ENCODE measurements around the gene TMEM150C.

Gene TMEM150C

GRCh38 chr4:82461710-82462109 lies 100.1 kb downstream of the TMEM150C start:
- Histone ChIP-seq H3K9me3 (ENCODE audit: control insufficient read depth, insufficient read depth, low read length) (no peaks in the 10 kb centered on the region), H3K27me3 (ENCODE audit: control insufficient read depth, insufficient read depth, low read length) (no peaks in the 10 kb centered on the region), H3K4me3 (ENCODE audit: low read length) (no peak overlapping the region), H3K27ac (ENCODE audit: low read length) (no peak overlapping the region), H3K36me3 (ENCODE audit: control insufficient read depth, insufficient read depth, low read length) (peaks cover 6% of the 10 kb centered on the region; the same call in 1 of the 2 replicates), H3K4me1 (ENCODE audit: control insufficient read depth, insufficient read depth, low read length) (no peaks in the 10 kb centered on the region)
- DNase-seq (ENCODE audit: low read depth, low spot score) = no peak
- whole genome bisulfite sequencing (ENCODE audit: insufficient coverage, insufficient read length) = 100% methylated on average over 1 of the region's 2 CpGs

GRCh38 chr4:82458729-82459128 lies 103.1 kb downstream of the TMEM150C start:
- H3K9me3 ChIP-seq (ENCODE audit: control insufficient read depth, insufficient read depth, low read length) = no peaks in the 10 kb centered on the region
- peaks cover 10% of the 10 kb centered on the region; the same call in 1 of the 2 replicates for H3K36me3 ChIP-seq (ENCODE audit: control insufficient read depth, insufficient read depth, low read length)
- no peak overlapping the region for H3K4me3 ChIP-seq (ENCODE audit: low read length)
- no peaks in the 10 kb centered on the region for H3K4me1 ChIP-seq (ENCODE audit: control insufficient read depth, insufficient read depth, low read length)
- WGBS (ENCODE audit: insufficient coverage, insufficient read length) = no CpG with 5 or more reads among the region's 2 CpGs
- H3K27me3 ChIP-seq (ENCODE audit: control insufficient read depth, insufficient read depth, low read length) = no peaks in the 10 kb centered on the region
- no peak overlapping the region for H3K27ac ChIP-seq (ENCODE audit: low read length)
- DNase-seq (ENCODE audit: low read depth, low spot score) = no peak

GRCh38 chr4:82457266-82457665 lies 104.5 kb downstream of the TMEM150C start:
- no CpG with 5 or more reads among the region's 7 CpGs for WGBS (ENCODE audit: insufficient coverage, insufficient read length)
- Histone ChIP-seq H3K36me3 (ENCODE audit: control insufficient read depth, insufficient read depth, low read length) (peaks cover 6% of the 10 kb centered on the region; the same call in 1 of the 2 replicates), H3K27ac (ENCODE audit: low read length) (no peak overlapping the region), H3K9me3 (ENCODE audit: control insufficient read depth, insufficient read depth, low read length) (no peaks in the 10 kb centered on the region), H3K4me3 (ENCODE audit: low read length) (no peak overlapping the region), H3K27me3 (ENCODE audit: control insufficient read depth, insufficient read depth, low read length) (no peaks in the 10 kb centered on the region), H3K4me1 (ENCODE audit: control insufficient read depth, insufficient read depth, low read length) (no peaks in the 10 kb centered on the region; the same call in 1 of the 2 replicates)
- DNase-seq (ENCODE audit: low read depth, low spot score) = no peak

GRCh38 chr4:82452026-82452425 lies 109.8 kb downstream of the TMEM150C start:
- Histone ChIP-seq H3K9me3 (ENCODE audit: control insufficient read depth, insufficient read depth, low read length) (no peaks in the 10 kb centered on the region), H3K36me3 (ENCODE audit: control insufficient read depth, insufficient read depth, low read length) (peaks cover 22% of the 10 kb centered on the region; the same call in 1 of the 2 replicates), H3K4me3 (ENCODE audit: low read length) (no peak overlapping the region), H3K27ac (ENCODE audit: low read length) (no peak overlapping the region), H3K4me1 (ENCODE audit: control insufficient read depth, insufficient read depth, low read length) (no peaks in the 10 kb centered on the region; the same call in 1 of the 2 replicates), H3K27me3 (ENCODE audit: control insufficient read depth, insufficient read depth, low read length) (no peaks in the 10 kb centered on the region)
- no CpG with 5 or more reads among the region's 7 CpGs for WGBS (ENCODE audit: insufficient coverage, insufficient read length)
- no peak for DNase-seq (ENCODE audit: low read depth, low spot score)

GRCh38 chr4:82450966-82451755 lies 110.6 kb downstream of the TMEM150C start:
- peaks cover 20% of the 10 kb centered on the region; the same call in 1 of the 2 replicates for H3K36me3 ChIP-seq (ENCODE audit: control insufficient read depth, insufficient read depth, low read length)
- H3K27ac ChIP-seq (ENCODE audit: low read length) = no peak overlapping the region
- H3K9me3 ChIP-seq (ENCODE audit: control insufficient read depth, insufficient read depth, low read length) = no peaks in the 10 kb centered on the region
- no peaks in the 10 kb centered on the region for H3K27me3 ChIP-seq (ENCODE audit: control insufficient read depth, insufficient read depth, low read length)
- no peak for DNase-seq (ENCODE audit: low read depth, low spot score)
- WGBS (ENCODE audit: insufficient coverage, insufficient read length) = no CpG with 5 or more reads among the region's 13 CpGs
- H3K4me3 ChIP-seq (ENCODE audit: low read length) = no peak overlapping the region
- H3K4me1 ChIP-seq (ENCODE audit: control insufficient read depth, insufficient read depth, low read length) = no peaks in the 10 kb centered on the region; the same call in 1 of the 2 replicates

GRCh38 chr4:82447886-82448285 lies 113.9 kb downstream of the TMEM150C start:
- Histone ChIP-seq H3K4me1 (ENCODE audit: control insufficient read depth, insufficient read depth, low read length) (no peaks in the 10 kb centered on the region), H3K4me3 (ENCODE audit: low read length) (no peak overlapping the region), H3K36me3 (ENCODE audit: control insufficient read depth, insufficient read depth, low read length) (peaks cover 17% of the 10 kb centered on the region; the same call in 1 of the 2 replicates), H3K9me3 (ENCODE audit: control insufficient read depth, insufficient read depth, low read length) (no peaks in the 10 kb centered on the region), H3K27ac (ENCODE audit: low read length) (no peak overlapping the region), H3K27me3 (ENCODE audit: control insufficient read depth, insufficient read depth, low read length) (no peaks in the 10 kb centered on the region)
- no CpG with 5 or more reads among the region's 1 CpG for whole genome bisulfite sequencing (ENCODE audit: insufficient coverage, insufficient read length)
- DNase-seq (ENCODE audit: low read depth, low spot score) = no peak

GRCh38 chr4:82439088-82439487 lies 122.7 kb downstream of the TMEM150C start:
- no peaks in the 10 kb centered on the region for H3K9me3 ChIP-seq (ENCODE audit: control insufficient read depth, insufficient read depth, low read length)
- no CpG with 5 or more reads among the region's 2 CpGs for WGBS (ENCODE audit: insufficient coverage, insufficient read length)
- no peaks in the 10 kb centered on the region for H3K36me3 ChIP-seq (ENCODE audit: control insufficient read depth, insufficient read depth, low read length)
- no peak overlapping the region for H3K27ac ChIP-seq (ENCODE audit: low read length)
- no peaks in the 10 kb centered on the region for H3K4me1 ChIP-seq (ENCODE audit: control insufficient read depth, insufficient read depth, low read length)
- no peak for DNase-seq (ENCODE audit: low read depth, low spot score)
- H3K27me3 ChIP-seq (ENCODE audit: control insufficient read depth, insufficient read depth, low read length) = no peaks in the 10 kb centered on the region
- H3K4me3 ChIP-seq (ENCODE audit: low read length) = no peak overlapping the region

GRCh38 chr4:82437285-82438005 lies 124.3 kb downstream of the TMEM150C start:
- no peak for DNase-seq (ENCODE audit: low read depth, low spot score)
- no peak overlapping the region for H3K27ac ChIP-seq (ENCODE audit: low read length)
- no peaks in the 10 kb centered on the region for H3K36me3 ChIP-seq (ENCODE audit: control insufficient read depth, insufficient read depth, low read length)

GRCh38 chr4:82436780-82437179 lies 125.0 kb downstream of the TMEM150C start:
- H3K4me1 ChIP-seq (ENCODE audit: control insufficient read depth, insufficient read depth, low read length) = no peaks in the 10 kb centered on the region
- H3K27ac ChIP-seq (ENCODE audit: low read length) = no peak overlapping the region
- H3K4me3 ChIP-seq (ENCODE audit: low read length) = no peak overlapping the region
- no peak for DNase-seq (ENCODE audit: low read depth, low spot score)
- H3K36me3 ChIP-seq (ENCODE audit: control insufficient read depth, insufficient read depth, low read length) = no peaks in the 10 kb centered on the region
- no peaks in the 10 kb centered on the region for H3K9me3 ChIP-seq (ENCODE audit: control insufficient read depth, insufficient read depth, low read length)
- WGBS (ENCODE audit: insufficient coverage, insufficient read length) = no CpG with 5 or more reads among the region's 4 CpGs
- no peaks in the 10 kb centered on the region for H3K27me3 ChIP-seq (ENCODE audit: control insufficient read depth, insufficient read depth, low read length)

More at GRCh38 chr4:82437285-82438005, 124.3 kb downstream of the TMEM150C start:
- no peaks in the 10 kb centered on the region for H3K27me3 ChIP-seq (ENCODE audit: control insufficient read depth, insufficient read depth, low read length)
- H3K4me3 ChIP-seq (ENCODE audit: low read length) = no peak overlapping the region
- H3K4me1 ChIP-seq (ENCODE audit: control insufficient read depth, insufficient read depth, low read length) = no peaks in the 10 kb centered on the region
- no CpG with 5 or more reads among the region's 4 CpGs for WGBS (ENCODE audit: insufficient coverage, insufficient read length)
- no peaks in the 10 kb centered on the region for H3K9me3 ChIP-seq (ENCODE audit: control insufficient read depth, insufficient read depth, low read length)

GRCh38 chr4:82436130-82436529 lies 125.7 kb downstream of the TMEM150C start:
- H3K4me1 ChIP-seq (ENCODE audit: control insufficient read depth, insufficient read depth, low read length) = no peaks in the 10 kb centered on the region
- H3K4me3 ChIP-seq (ENCODE audit: low read length) = no peak overlapping the region
- no CpG with 5 or more reads among the region's 5 CpGs for whole genome bisulfite sequencing (ENCODE audit: insufficient coverage, insufficient read length)
- H3K9me3 ChIP-seq (ENCODE audit: control insufficient read depth, insufficient read depth, low read length) = no peaks in the 10 kb centered on the region
- no peaks in the 10 kb centered on the region for H3K36me3 ChIP-seq (ENCODE audit: control insufficient read depth, insufficient read depth, low read length)
- no peak for DNase-seq (ENCODE audit: low read depth, low spot score)
- H3K27ac ChIP-seq (ENCODE audit: low read length) = no peak overlapping the region
- no peaks in the 10 kb centered on the region for H3K27me3 ChIP-seq (ENCODE audit: control insufficient read depth, insufficient read depth, low read length)

All from iPS DF 6.9 (cell line).